HepG2 (cell line): Measurements from ENCODE around the gene ERBB4. TPM values are rescaled to one million over a fixed set of nuclear protein-coding genes. Genes with fewer than 3 reads are reported as not detected.

Experiments
- CCDC6 ChIP-seq: sonication (generic); formaldehyde crosslinking; IDR thresholded peaks from 2 replicates; pipeline ENCODE4 v1.8.1; 2022; ENCODE audit warnings: mild to moderate bottlenecking, missing genetic modification reagents, moderate library complexity
- FOXO1 ChIP-seq: sonication (generic); formaldehyde crosslinking; IDR thresholded peaks from 2 replicates; pipeline ENCODE4 v1.4.0; 2020; ENCODE audit warnings: missing genetic modification reagents
- HHEX ChIP-seq: IDR thresholded peaks from 2 replicates; pipeline ENCODE4 v1.6.1; 2016; ENCODE audit warnings: control low read depth
- JUN ChIP-seq: sonication (generic); formaldehyde crosslinking; IDR thresholded peaks from 2 replicates; pipeline ENCODE4 v1.4.0; 2020; ENCODE audit warnings: mild to moderate bottlenecking, missing genetic modification reagents
- MEF2D ChIP-seq: sonication (generic); formaldehyde crosslinking; IDR thresholded peaks from 2 replicates; pipeline ENCODE4 v1.5.1; 2020; ENCODE audit warnings: mild to moderate bottlenecking, missing genetic modification reagents
- MTF1 ChIP-seq: sonication (generic); formaldehyde crosslinking; IDR thresholded peaks from 2 replicates; pipeline ENCODE4 v1.5.0; 2020; ENCODE audit warnings: missing genetic modification reagents
- MZF1 ChIP-seq: sonication (generic); formaldehyde crosslinking; IDR thresholded peaks from 2 replicates; pipeline ENCODE4 v1.8.1; 2023; ENCODE audit warnings: mild to moderate bottlenecking, missing genetic modification reagents, borderline replicate concordance
- NFE2 ChIP-seq: sonication (generic); formaldehyde crosslinking; IDR thresholded peaks from 2 replicates; pipeline ENCODE4 v1.4.0; 2020; ENCODE audit warnings: missing genetic modification reagents
- NFRKB ChIP-seq: fragments of 450-650 bp; IDR thresholded peaks from 2 replicates; pipeline ENCODE4 v1.6.1; 2017
- REL ChIP-seq: sonication (generic); formaldehyde crosslinking; conservative IDR thresholded peaks from 2 replicates; pipeline ENCODE4 v1.8.0; 2022; ENCODE audit warnings: mild to moderate bottlenecking, missing genetic modification reagents, moderate library complexity
- SCMH1 ChIP-seq: sonication (generic); formaldehyde crosslinking; IDR thresholded peaks from 2 replicates; pipeline ENCODE4 v1.9.0; 2021; ENCODE audit warnings: missing genetic modification reagents, mild to moderate bottlenecking, borderline replicate concordance
- SIN3B ChIP-seq: fragments of 150-350 bp; IDR thresholded peaks from 2 replicates; pipeline ENCODE4 v1.6.1; 2014; ENCODE audit warnings: low read length
- U2AF2 ChIP-seq: fragments of 200-400 bp; formaldehyde crosslinking; IDR thresholded peaks from 2 replicates; pipeline ENCODE4 v1.6.1; 2017; ENCODE audit warnings: low read depth, mild to moderate bottlenecking, low read length
- ZBTB49 ChIP-seq: sonication (generic); formaldehyde crosslinking; IDR thresholded peaks from 2 replicates; pipeline ENCODE4 v1.4.0; 2020; ENCODE audit warnings: missing genetic modification reagents, borderline replicate concordance
- ZNF17 ChIP-seq: sonication (generic); formaldehyde crosslinking; IDR thresholded peaks from 2 replicates; pipeline ENCODE4 v1.5.0; 2020; ENCODE audit warnings: mild to moderate bottlenecking, missing genetic modification reagents
- ZNF251 ChIP-seq: sonication (generic); formaldehyde crosslinking; IDR thresholded peaks from 2 replicates; pipeline ENCODE4 v1.9.0; 2021; ENCODE audit warnings: mild to moderate bottlenecking, missing genetic modification reagents
- ZNF431 ChIP-seq: sonication (generic); formaldehyde crosslinking; IDR thresholded peaks from 2 replicates; pipeline ENCODE4 v1.9.0; 2022; ENCODE audit warnings: missing genetic modification reagents, low read depth, mild to moderate bottlenecking, borderline replicate concordance
- ZNF589 ChIP-seq: sonication (generic); formaldehyde crosslinking; conservative IDR thresholded peaks from 2 replicates; pipeline ENCODE4 v1.8.0; 2022; ENCODE audit warnings: mild to moderate bottlenecking, moderate library complexity, missing genetic modification reagents
- ZNF605 ChIP-seq: sonication (generic); formaldehyde crosslinking; IDR thresholded peaks from 2 replicates; pipeline ENCODE4 v1.8.0; 2022; ENCODE audit warnings: mild to moderate bottlenecking, missing genetic modification reagents
- ZNF7 ChIP-seq: IDR thresholded peaks from 2 replicates; pipeline ENCODE4 v1.6.1; 2016; ENCODE audit warnings: missing biosample characterization, missing genetic modification reagents
- ZNF776 ChIP-seq: sonication (generic); formaldehyde crosslinking; IDR thresholded peaks from 2 replicates; pipeline ENCODE4 v1.4.0; 2020; ENCODE audit warnings: mild to moderate bottlenecking, missing genetic modification reagents
- polyA plus RNA-seq, 8 experiments: library from polyadenylated mRNA; depleted of rRNA in 3 of 8; stranded (reverse) in 7 of 8; unstranded in 1 of 8; fragments of >200 nt; fragmentation: Illumina TruSeq in 4 of 8; extraction: Trizol in 4 of 8; gene quantifications; 2 replicates each; pipeline versions ENCODE4 v1.2.1 to v1.2.3, GENCODE V29; 2011 to 2016; ENCODE audit warnings: low read depth in 4 of 8, missing spikeins in 1 of 8, mixed read lengths in 1 of 8; ENCODE audit not compliant: insufficient read depth in 1 of 8
- total RNA-seq, 5 experiments: library from RNA; depleted of rRNA; stranded (reverse); fragments of >200 nt; fragmentation: Illumina TruSeq; extraction: Trizol; gene quantifications; 2 replicates each; pipeline ENCODE4 v1.2.3, GENCODE V29; 2016; ENCODE audit warnings: low read depth in 1 of 5
- TF ChIP-seq, protein P1 (sequence below): sonication (generic); formaldehyde crosslinking; IDR thresholded peaks from 2 replicates; pipeline ENCODE4 v1.8.0; 2022; ENCODE audit warnings: mild to moderate bottlenecking, missing genetic modification reagents, borderline replicate concordance
- TF ChIP-seq, protein P2 (sequence below): sonication (generic); formaldehyde crosslinking; IDR thresholded peaks from 2 replicates; pipeline ENCODE4 v1.4.0; 2020; ENCODE audit warnings: missing genetic modification reagents
- TF ChIP-seq, protein P3 (sequence below): sonication (generic); formaldehyde crosslinking; IDR thresholded peaks from 2 replicates; pipeline ENCODE4 v1.5.1; 2020; ENCODE audit warnings: mild to moderate bottlenecking, moderate library complexity, missing genetic modification reagents

Gene ERBB4
- total and polyA plus RNA-seq, 2 of the 13 experiments (the other 11 are each of a cell fraction or from before 2014, with no cell fraction given) = not detected

DNA sequence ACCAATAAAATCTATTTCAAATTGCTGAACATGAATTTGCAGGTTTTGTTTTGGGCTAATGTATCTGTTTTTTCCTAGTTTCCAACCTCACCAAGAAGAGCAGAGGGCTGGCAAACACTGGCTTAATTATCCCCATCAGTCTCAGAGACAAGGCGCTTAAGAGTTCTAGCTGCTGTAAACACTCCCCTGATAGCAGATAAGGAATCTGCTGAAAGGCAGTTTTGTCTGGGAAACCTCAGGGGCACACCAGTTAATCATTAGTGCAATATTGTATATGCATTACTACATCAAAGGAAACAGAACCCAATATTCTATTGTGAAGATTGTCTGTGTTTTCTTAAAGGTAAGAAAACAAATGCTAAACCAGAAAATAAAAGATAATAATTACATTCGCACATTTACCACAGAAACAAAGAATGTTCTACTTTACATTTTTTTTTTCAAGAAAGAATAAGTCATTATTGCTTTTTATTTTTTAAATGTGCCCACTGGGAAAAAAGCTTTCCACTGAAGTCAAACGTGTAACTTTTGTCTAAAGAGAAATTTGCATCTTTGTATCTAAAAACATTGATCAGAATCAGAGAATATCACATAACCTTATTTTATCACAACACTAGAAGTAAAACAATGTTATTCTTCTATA lies 179.1 kb downstream of the ERBB4 start (continued):
- no peak for TF ChIP-seq ZNF776 (CRISPR knock-in tag)
- TF ChIP-seq CCDC6 (CRISPR knock-in tag) = no peak
- TF ChIP-seq REL (CRISPR knock-in tag) = no peak
- TF ChIP-seq ZNF17 (CRISPR knock-in tag) = no peak
- TF ChIP-seq, protein P1, sequence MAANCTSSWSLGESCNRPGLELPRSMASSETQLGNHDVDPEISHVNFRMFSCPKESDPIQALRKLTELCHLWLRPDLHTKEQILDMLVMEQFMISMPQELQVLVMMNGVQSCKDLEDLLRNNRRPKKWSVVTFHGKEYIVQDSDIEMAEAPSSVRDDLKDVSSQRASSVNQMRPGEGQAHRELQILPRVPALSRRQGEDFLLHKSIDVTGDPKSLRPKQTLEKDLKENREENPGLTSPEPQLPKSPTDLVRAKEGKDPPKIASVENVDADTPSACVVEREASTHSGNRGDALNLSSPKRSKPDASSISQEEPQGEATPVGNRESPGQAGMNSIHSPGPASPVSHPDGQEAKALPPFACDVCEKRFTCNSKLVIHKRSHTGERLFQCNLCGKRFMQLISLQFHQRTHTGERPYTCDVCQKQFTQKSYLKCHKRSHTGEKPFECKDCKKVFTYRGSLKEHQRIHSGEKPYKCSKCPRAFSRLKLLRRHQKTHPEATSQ = no peak; the same call in 1 of the 2 replicates
- TF ChIP-seq ZNF251 (CRISPR knock-in tag) = no peak
- TF ChIP-seq MEF2D = no peak
- no peak for TF ChIP-seq MTF1
- peak; percentile 86; the same call in 1 of the 2 replicates for TF ChIP-seq FOXO1
- TF ChIP-seq, protein P2, sequence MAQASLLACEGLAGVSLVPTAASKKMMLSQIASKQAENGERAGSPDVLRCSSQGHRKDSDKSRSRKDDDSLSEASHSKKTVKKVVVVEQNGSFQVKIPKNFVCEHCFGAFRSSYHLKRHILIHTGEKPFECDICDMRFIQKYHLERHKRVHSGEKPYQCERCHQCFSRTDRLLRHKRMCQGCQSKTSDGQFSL (CRISPR knock-in tag) = no peak
- no peak for TF ChIP-seq HHEX (CRISPR knock-in tag)
- no peak for TF ChIP-seq ZNF605
- TF ChIP-seq JUN = no peak
- TF ChIP-seq SCMH1 (CRISPR knock-in tag) = no peak
- no peak for TF ChIP-seq U2AF2
- TF ChIP-seq NFRKB = no peak
- no peak for TF ChIP-seq SIN3B
- no peak for TF ChIP-seq ZNF431 (CRISPR knock-in tag)
- TF ChIP-seq ZBTB49 (CRISPR knock-in tag) = no peak
- TF ChIP-seq, protein P3, sequence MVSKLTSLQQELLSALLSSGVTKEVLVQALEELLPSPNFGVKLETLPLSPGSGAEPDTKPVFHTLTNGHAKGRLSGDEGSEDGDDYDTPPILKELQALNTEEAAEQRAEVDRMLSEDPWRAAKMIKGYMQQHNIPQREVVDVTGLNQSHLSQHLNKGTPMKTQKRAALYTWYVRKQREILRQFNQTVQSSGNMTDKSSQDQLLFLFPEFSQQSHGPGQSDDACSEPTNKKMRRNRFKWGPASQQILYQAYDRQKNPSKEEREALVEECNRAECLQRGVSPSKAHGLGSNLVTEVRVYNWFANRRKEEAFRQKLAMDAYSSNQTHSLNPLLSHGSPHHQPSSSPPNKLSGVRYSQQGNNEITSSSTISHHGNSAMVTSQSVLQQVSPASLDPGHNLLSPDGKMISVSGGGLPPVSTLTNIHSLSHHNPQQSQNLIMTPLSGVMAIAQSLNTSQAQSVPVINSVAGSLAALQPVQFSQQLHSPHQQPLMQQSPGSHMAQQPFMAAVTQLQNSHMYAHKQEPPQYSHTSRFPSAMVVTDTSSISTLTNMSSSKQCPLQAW (CRISPR knock-in tag) = no peak
- no peak for TF ChIP-seq ZNF7 (CRISPR knock-in tag)
- TF ChIP-seq ZNF589 (CRISPR knock-in tag) = no peak
- TF ChIP-seq MZF1 = no peak
- TF ChIP-seq NFE2 (CRISPR knock-in tag) = no peak
